ENCODE measurements around the gene AMHR2. TPM values are rescaled to one million over a fixed set of nuclear protein-coding genes. Genes with fewer than 3 reads are reported as not detected.
A peak's percentile ranks its signal among the peaks of the same experiment; 100 is the strongest.

AMHR2 gene
- total RNA-seq, 1 donor from 2014 or later, result not detected

DNA sequence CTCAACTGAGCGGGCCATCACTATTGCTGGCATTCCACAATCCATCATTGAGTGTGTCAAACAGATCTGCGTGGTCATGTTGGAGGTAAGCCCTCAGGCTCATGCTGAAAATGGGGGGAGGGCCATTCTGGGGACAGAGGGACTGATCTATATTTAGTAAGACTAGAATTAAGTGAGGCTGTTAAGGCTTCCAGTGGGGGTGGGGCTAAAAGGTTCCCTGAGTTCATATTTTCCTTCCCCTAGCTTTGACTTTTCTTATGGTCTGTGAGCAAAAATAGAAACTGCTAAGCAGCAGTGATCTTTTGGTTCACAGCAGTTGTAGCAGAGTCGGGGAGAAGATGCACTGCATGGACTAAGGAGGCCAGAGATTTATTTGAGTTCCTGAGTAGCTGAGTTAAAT, 37.4 kb downstream of the AMHR2 start:
- Histone ChIP-seq H3K9me3 (ENCODE audit: insufficient read depth, low read depth, low read length) (no peaks in the 10 kb centered on the region), H3K79me2 (ENCODE audit: insufficient read depth, low read length) (peaks cover 100% of the 10 kb centered on the region), H3K27me3 (ENCODE audit: insufficient read depth, low read length) (no peaks in the 10 kb centered on the region), H4K20me1 (ENCODE audit: insufficient read depth, low read length) (peaks cover 100% of the 10 kb centered on the region), H3K4me1 (ENCODE audit: insufficient read depth, low read length) (no peaks in the 10 kb centered on the region), H2AFZ (ENCODE audit: low read depth, low read length) (no peak overlapping the region), H3K27ac (ENCODE audit: low read depth, low read length) (no peak overlapping the region), H3K4me3 (ENCODE audit: insufficient read depth, low read depth, low read length) (no peak overlapping the region), H3K4me2 (ENCODE audit: low read length) (no peak overlapping the region), H3K36me3 (ENCODE audit: insufficient read depth, low read length) (peaks cover 91% of the 10 kb centered on the region), H3K9ac (ENCODE audit: low read length) (peak overlapping the region; percentile 5)
- FAIRE-seq (no peak), DNase-seq (ENCODE audit: low read depth) (no peak)
- peak overlapping the region; percentile 30 for H3K4me3 Mint-ChIP-seq (ENCODE audit: unreplicated experiment)
- no peaks in the 10 kb centered on the region for H3K27me3 Mint-ChIP-seq (ENCODE audit: low read depth, unreplicated experiment)
- H3K9me3 Mint-ChIP-seq (ENCODE audit: unreplicated experiment), result no peaks in the 10 kb centered on the region
- peaks cover 42% of the 10 kb centered on the region for H3K4me1 Mint-ChIP-seq (ENCODE audit: low read depth, unreplicated experiment)
- peak overlapping the region; percentile 55 for H3K27ac Mint-ChIP-seq (ENCODE audit: unreplicated experiment)
- H3K36me3 Mint-ChIP-seq (ENCODE audit: low read depth, unreplicated experiment), result peaks cover 33% of the 10 kb centered on the region
- TF ChIP-seq, protein P1, sequence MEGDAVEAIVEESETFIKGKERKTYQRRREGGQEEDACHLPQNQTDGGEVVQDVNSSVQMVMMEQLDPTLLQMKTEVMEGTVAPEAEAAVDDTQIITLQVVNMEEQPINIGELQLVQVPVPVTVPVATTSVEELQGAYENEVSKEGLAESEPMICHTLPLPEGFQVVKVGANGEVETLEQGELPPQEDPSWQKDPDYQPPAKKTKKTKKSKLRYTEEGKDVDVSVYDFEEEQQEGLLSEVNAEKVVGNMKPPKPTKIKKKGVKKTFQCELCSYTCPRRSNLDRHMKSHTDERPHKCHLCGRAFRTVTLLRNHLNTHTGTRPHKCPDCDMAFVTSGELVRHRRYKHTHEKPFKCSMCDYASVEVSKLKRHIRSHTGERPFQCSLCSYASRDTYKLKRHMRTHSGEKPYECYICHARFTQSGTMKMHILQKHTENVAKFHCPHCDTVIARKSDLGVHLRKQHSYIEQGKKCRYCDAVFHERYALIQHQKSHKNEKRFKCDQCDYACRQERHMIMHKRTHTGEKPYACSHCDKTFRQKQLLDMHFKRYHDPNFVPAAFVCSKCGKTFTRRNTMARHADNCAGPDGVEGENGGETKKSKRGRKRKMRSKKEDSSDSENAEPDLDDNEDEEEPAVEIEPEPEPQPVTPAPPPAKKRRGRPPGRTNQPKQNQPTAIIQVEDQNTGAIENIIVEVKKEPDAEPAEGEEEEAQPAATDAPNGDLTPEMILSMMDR (IDR thresholded peaks at IDR 0.05; ENCODE audit: insufficient read depth, low read depth, low read length), result no peak
- no peak for TF ChIP-seq EZH2 (IDR thresholded peaks at IDR 0.05; ENCODE audit: insufficient read depth, low read length)

DNA sequence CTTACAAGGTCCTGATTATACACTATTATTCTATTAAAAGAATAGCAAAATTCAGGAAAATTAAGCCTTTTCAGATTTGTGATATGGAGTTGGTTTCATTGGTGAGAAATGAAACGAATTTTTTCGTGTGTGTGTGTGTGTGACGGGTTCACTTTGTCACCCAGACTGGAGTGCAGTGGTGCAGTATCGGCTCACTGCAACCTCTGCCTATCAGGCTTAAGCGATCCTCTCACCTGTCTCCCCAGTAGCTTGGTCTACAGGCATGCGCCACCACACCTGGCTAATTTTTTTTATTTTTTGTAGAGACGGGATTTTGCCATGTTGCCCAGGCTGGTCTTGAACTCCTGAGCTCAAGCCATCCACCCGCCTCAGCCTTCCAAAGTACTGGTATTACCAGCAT, 37.9 kb downstream of the AMHR2 start:
- TF ChIP-seq EZH2 (IDR thresholded peaks at IDR 0.05; ENCODE audit: insufficient read depth, low read length), result no peak
- TF ChIP-seq, protein P1 (IDR thresholded peaks at IDR 0.05; ENCODE audit: insufficient read depth, low read depth, low read length), result no peak
- Histone ChIP-seq H3K79me2 (ENCODE audit: insufficient read depth, low read length) (peaks cover 100% of the 10 kb centered on the region), H4K20me1 (ENCODE audit: insufficient read depth, low read length) (peaks cover 100% of the 10 kb centered on the region), H3K4me3 (ENCODE audit: insufficient read depth, low read depth, low read length) (no peak overlapping the region), H2AFZ (ENCODE audit: low read depth, low read length) (no peak overlapping the region), H3K9me3 (ENCODE audit: insufficient read depth, low read depth, low read length) (no peaks in the 10 kb centered on the region), H3K27me3 (ENCODE audit: insufficient read depth, low read length) (no peaks in the 10 kb centered on the region), H3K36me3 (ENCODE audit: insufficient read depth, low read length) (peaks cover 91% of the 10 kb centered on the region), H3K27ac (ENCODE audit: low read depth, low read length) (no peak overlapping the region), H3K4me2 (ENCODE audit: low read length) (no peak overlapping the region), H3K9ac (ENCODE audit: low read length) (no peak overlapping the region), H3K4me1 (ENCODE audit: insufficient read depth, low read length) (no peaks in the 10 kb centered on the region)
- Mint-ChIP-seq H3K4me3 (ENCODE audit: unreplicated experiment) (no peak overlapping the region), H3K4me1 (ENCODE audit: low read depth, unreplicated experiment) (peaks cover 47% of the 10 kb centered on the region), H3K27me3 (ENCODE audit: low read depth, unreplicated experiment) (no peaks in the 10 kb centered on the region), H3K27ac (ENCODE audit: unreplicated experiment) (no peak overlapping the region), H3K36me3 (ENCODE audit: low read depth, unreplicated experiment) (peaks cover 36% of the 10 kb centered on the region), H3K9me3 (ENCODE audit: unreplicated experiment) (no peaks in the 10 kb centered on the region)
- DNase-seq (ENCODE audit: low read depth) (no peak), FAIRE-seq (no peak)

GRCh38 chr12:53462935-53463334, 39.3 kb downstream of the AMHR2 start:
- FAIRE-seq, result no peak
- H3K4me3 Mint-ChIP-seq (ENCODE audit: unreplicated experiment), result no peak overlapping the region

More at GRCh38 chr12:53462935-53463334, 39.3 kb downstream of the AMHR2 start:
- peaks cover 92% of the 10 kb centered on the region for H3K36me3 ChIP-seq (ENCODE audit: insufficient read depth, low read length)
- H3K9me3 Mint-ChIP-seq (ENCODE audit: unreplicated experiment), result no peaks in the 10 kb centered on the region
- H3K36me3 Mint-ChIP-seq (ENCODE audit: low read depth, unreplicated experiment), result peaks cover 42% of the 10 kb centered on the region
- H3K4me1 Mint-ChIP-seq (ENCODE audit: low read depth, unreplicated experiment), result peaks cover 55% of the 10 kb centered on the region
- H3K4me3 ChIP-seq (ENCODE audit: insufficient read depth, low read depth, low read length), result no peak overlapping the region
- no peak overlapping the region for H3K9ac ChIP-seq (ENCODE audit: low read length)
- peaks cover 100% of the 10 kb centered on the region for H4K20me1 ChIP-seq (ENCODE audit: insufficient read depth, low read length)
- H3K27me3 ChIP-seq (ENCODE audit: insufficient read depth, low read length), result no peaks in the 10 kb centered on the region
- no peak overlapping the region for H2AFZ ChIP-seq (ENCODE audit: low read depth, low read length)
- H3K4me1 ChIP-seq (ENCODE audit: insufficient read depth, low read length), result no peaks in the 10 kb centered on the region
- H3K4me2 ChIP-seq (ENCODE audit: low read length), result no peak overlapping the region
- no peak for DNase-seq (ENCODE audit: low read depth)
- H3K9me3 ChIP-seq (ENCODE audit: insufficient read depth, low read depth, low read length), result no peaks in the 10 kb centered on the region
- H3K27ac Mint-ChIP-seq (ENCODE audit: unreplicated experiment), result peak overlapping the region; percentile 7
- TF ChIP-seq EZH2 (IDR thresholded peaks at IDR 0.05; ENCODE audit: insufficient read depth, low read length), result no peak
- TF ChIP-seq, protein P1 (IDR thresholded peaks at IDR 0.05; ENCODE audit: insufficient read depth, low read depth, low read length), result no peak
- H3K79me2 ChIP-seq (ENCODE audit: insufficient read depth, low read length), result peaks cover 100% of the 10 kb centered on the region
- H3K27ac ChIP-seq (ENCODE audit: low read depth, low read length), result no peak overlapping the region
- H3K27me3 Mint-ChIP-seq (ENCODE audit: low read depth, unreplicated experiment), result no peaks in the 10 kb centered on the region
